ENCODE results near the gene RASGEF1B. TPM values are rescaled to one million over a fixed set of nuclear protein-coding genes. Genes with fewer than 3 reads are reported as not detected.
A peak's percentile ranks its signal among the peaks of the same experiment; 100 is the strongest.

RASGEF1B gene
- total and polyA plus RNA-seq, 2 experiments from 2014 or later, result 2.8 to 5.2 TPM

- no peak overlapping the region for H3K4me3 ChIP-seq
- H3K4me2 ChIP-seq, result peak overlapping the region; percentile 2; the same call in 1 of the 2 replicates
- no peaks in the 10 kb centered on the region; the same call in 1 of the 2 replicates for H3F3A ChIP-seq (replicated peaks; ENCODE audit: low read depth)
- H3K79me2 ChIP-seq (replicated peaks; ENCODE audit: insufficient read depth), result no peaks in the 10 kb centered on the region
- DNase-seq (ENCODE audit: low spot score), result no peak
- no peak for TF ChIP-seq NANOG (IDR thresholded peaks at IDR 0.05; ENCODE audit: borderline replicate concordance)
- no peak for TF ChIP-seq JUNB (IDR thresholded peaks at IDR 0.05; ENCODE audit: unreplicated experiment)
- no peak for TF ChIP-seq REST (IDR thresholded peaks at IDR 0.05; ENCODE audit: unreplicated experiment)
- TF ChIP-seq EZH2 (IDR thresholded peaks at IDR 0.05; ENCODE audit: low read depth, unreplicated experiment), result no peak
- TF ChIP-seq EZH2phosphoT487 (IDR thresholded peaks at IDR 0.05; ENCODE audit: unreplicated experiment), result no peak
- TF ChIP-seq, protein P1, sequence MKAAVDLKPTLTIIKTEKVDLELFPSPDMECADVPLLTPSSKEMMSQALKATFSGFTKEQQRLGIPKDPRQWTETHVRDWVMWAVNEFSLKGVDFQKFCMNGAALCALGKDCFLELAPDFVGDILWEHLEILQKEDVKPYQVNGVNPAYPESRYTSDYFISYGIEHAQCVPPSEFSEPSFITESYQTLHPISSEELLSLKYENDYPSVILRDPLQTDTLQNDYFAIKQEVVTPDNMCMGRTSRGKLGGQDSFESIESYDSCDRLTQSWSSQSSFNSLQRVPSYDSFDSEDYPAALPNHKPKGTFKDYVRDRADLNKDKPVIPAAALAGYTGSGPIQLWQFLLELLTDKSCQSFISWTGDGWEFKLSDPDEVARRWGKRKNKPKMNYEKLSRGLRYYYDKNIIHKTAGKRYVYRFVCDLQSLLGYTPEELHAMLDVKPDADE (IDR thresholded peaks at IDR 0.05), result no peak
- TF ChIP-seq ZNF462 (CRISPR knock-in tag; IDR thresholded peaks at IDR 0.05), result no peak
- no peak for TF ChIP-seq ZNF331 (CRISPR knock-in tag; IDR thresholded peaks at IDR 0.05; ENCODE audit: low read depth)
- TF ChIP-seq ZNF114 (CRISPR knock-in tag; IDR thresholded peaks at IDR 0.05), result no peak
- no peak for TF ChIP-seq STAT1 (IDR thresholded peaks at IDR 0.05; ENCODE audit: unreplicated experiment)
- no peak for TF ChIP-seq POLR2AphosphoS5 (IDR thresholded peaks at IDR 0.05; ENCODE audit: low read depth)
- no peak for TF ChIP-seq CTCF (conservative IDR thresholded peaks at IDR 0.05; ENCODE audit: low read depth in 2 of 2)
- no peak for TF ChIP-seq CREB1 (CRISPR knock-in tag; IDR thresholded peaks at IDR 0.05; ENCODE audit: low read depth)
- Mint-ChIP-seq H3K4me1 (peaks cover 14% of the 10 kb centered on the region), H3K4me3 (no peak overlapping the region), H3K27ac (peak overlapping the region; percentile 21; the same call in 1 of the 2 replicates), H3K9me3 (peaks cover 11% of the 10 kb centered on the region; the same call in 2 of the 3 replicates), H3K27me3 (ENCODE audit: insufficient read depth, low read depth, poor library complexity) (peaks cover 2% of the 10 kb centered on the region), H3K36me3 (ENCODE audit: low read depth) (peaks cover 10% of the 10 kb centered on the region; the same call in 2 of the 3 replicates)
- no peaks in the 10 kb centered on the region for H3K27me3 ChIP-seq (ENCODE audit: insufficient read depth)
- H3K27ac ChIP-seq (ENCODE audit: low read depth), result peak overlapping the region; percentile 0; the same call in 1 of the 2 replicates
- H3K36me3 ChIP-seq (ENCODE audit: insufficient read depth), result no peaks in the 10 kb centered on the region
- H4K20me1 ChIP-seq (replicated peaks; ENCODE audit: insufficient read depth), result no peaks in the 10 kb centered on the region
- H3K4me1 ChIP-seq (ENCODE audit: insufficient read depth), result peaks cover 10% of the 10 kb centered on the region; the same call in 1 of the 2 replicates
- no peak for ATAC-seq
- no peak overlapping the region for H2AFZ ChIP-seq
- no peaks in the 10 kb centered on the region; the same call in 1 of the 2 replicates for H3K9me2 ChIP-seq (ENCODE audit: insufficient read depth)
These were observed 13.7 kb upstream of the RASGEF1B start for GRCh38 chr4:81485310-81485980.

Data from GM23338 (cell line).